Naive B cell (primary cell): ENCODE data around the gene CFAP100. TPM values are rescaled to one million over a fixed set of nuclear protein-coding genes. Genes with fewer than 3 reads are reported as not detected.
A peak's percentile ranks its signal among the peaks of the same experiment; 100 is the strongest.

Experiments
- ATAC-seq, 2 donors: fragments of 150-1000 bp; cut with Tn5 transposase; 2 replicates each; pipeline ENCODE4 v1.10.0; 2021; ENCODE audit warnings: low read depth in 2 of 2, mild to moderate bottlenecking in 2 of 2, moderate library complexity in 2 of 2
- DNase-seq: peaks from one replicate; pipeline ENCODE4 v3.0.0; 2022
- H3K27ac Mint-ChIP-seq, 6 donors: one replicate each; pipeline ENCODE4 v1.8.0; 2020 to 2022; ENCODE audit warnings: mild to moderate bottlenecking in 6 of 6, mixed read lengths in 6 of 6, moderate library complexity in 5 of 6, inconsistent platforms in 2 of 6
- H3K27me3 Mint-ChIP-seq, 3 donors: one replicate each; pipeline ENCODE4 v1.8.0; 2021 to 2022; ENCODE audit warnings: mixed read lengths in 3 of 3, mild to moderate bottlenecking in 1 of 3
- H3K36me3 Mint-ChIP-seq, 2 donors: one replicate each; pipeline ENCODE4 v1.8.0; 2020 to 2022; ENCODE audit warnings: mixed read lengths in 2 of 2, inconsistent platforms in 1 of 2, mild to moderate bottlenecking in 1 of 2
- H3K4me1 Mint-ChIP-seq, 3 donors: one replicate each; pipeline ENCODE4 v1.8.0; 2020 to 2022; ENCODE audit warnings: mixed read lengths in 3 of 3, inconsistent platforms in 1 of 3, mild to moderate bottlenecking in 1 of 3, moderate library complexity in 1 of 3
- H3K4me3 Mint-ChIP-seq, 8 donors: one replicate each; pipeline ENCODE4 v1.8.0; 2020 to 2022; ENCODE audit warnings: mild to moderate bottlenecking in 8 of 8, mixed read lengths in 8 of 8, moderate library complexity in 8 of 8, inconsistent platforms in 2 of 8
- H3K9me3 Mint-ChIP-seq, 7 donors: one replicate each; pipeline ENCODE4 v1.8.0; 2020 to 2022; ENCODE audit warnings: mixed read lengths in 7 of 7, mild to moderate bottlenecking in 5 of 7, inconsistent platforms in 2 of 7, moderate library complexity in 1 of 7
- polyA plus RNA-seq, 6 donors: library from polyadenylated mRNA; unstranded; fragments of 300-500 nt; fragmentation: Illumina TruSeq; gene quantifications; one replicate each; pipeline ENCODE4 v1.2.3, GENCODE V29; 2021; ENCODE audit warnings: low read depth in 6 of 6

The CFAP100 gene
- polyA plus RNA-seq, 6 donors from 2014 or later: not detected

DNA sequence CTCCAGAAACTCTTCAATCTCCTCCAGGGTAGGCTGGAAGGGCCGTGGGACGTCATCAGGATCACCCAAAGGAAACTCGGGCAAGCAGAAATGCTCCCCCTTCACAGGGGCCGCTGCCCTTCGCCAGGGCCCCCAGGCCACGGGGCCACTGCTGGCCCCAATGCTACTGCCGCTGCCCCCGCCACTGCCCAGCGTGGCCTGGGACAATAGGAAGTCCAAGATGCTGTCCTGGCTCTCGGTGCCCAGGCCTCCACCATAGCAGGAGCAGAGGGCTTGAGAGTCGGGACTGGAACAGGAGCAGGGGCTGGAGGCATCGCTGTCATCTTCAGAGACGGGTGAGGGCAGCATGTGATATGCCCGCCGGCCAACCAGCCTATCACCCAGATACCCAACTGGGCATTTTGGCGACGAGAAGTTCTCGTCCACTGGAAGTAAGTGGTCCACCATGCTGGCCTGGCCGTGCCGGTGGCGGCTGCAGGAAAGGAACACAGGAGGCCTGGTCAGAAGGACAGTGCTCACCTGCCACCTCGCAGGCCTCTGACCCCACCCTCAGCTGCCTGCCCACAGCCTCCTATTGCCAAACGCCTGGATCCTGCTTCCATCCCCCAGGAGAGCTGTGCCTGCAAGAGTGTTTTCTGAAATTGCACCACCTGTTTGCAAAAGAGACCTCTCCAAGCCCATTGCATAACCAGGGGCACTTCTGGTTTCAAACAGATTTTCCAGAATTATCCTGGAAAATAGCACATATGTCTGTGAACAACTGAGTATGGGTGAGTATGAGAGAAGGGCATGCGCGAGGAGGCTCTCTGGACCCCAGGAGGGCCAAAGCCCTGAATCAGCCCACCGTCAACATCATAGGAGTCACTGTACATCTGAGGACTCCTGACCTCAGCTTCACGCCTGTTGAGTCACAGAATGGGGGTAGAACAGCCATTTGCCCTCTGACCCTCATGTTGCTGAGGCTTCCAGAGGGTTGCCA, 41.9 kb upstream of the CFAP100 start:
- ATAC-seq (no peak), DNase-seq (no peak)
- Mint-ChIP-seq H3K9me3 (no peaks in the 10 kb centered on the region), H3K4me1 (peaks cover 9 to 15% (median 14%) of the 10 kb centered on the region in 3 donors), H3K4me3 (no peak overlapping the region), H3K27me3 (peaks cover 13 to 31% (median 18%) of the 10 kb centered on the region in 3 donors), H3K27ac (peak overlapping the region in 1 of 6 donors; percentile 56), H3K36me3 (no peaks in the 10 kb centered on the region)

DNA sequence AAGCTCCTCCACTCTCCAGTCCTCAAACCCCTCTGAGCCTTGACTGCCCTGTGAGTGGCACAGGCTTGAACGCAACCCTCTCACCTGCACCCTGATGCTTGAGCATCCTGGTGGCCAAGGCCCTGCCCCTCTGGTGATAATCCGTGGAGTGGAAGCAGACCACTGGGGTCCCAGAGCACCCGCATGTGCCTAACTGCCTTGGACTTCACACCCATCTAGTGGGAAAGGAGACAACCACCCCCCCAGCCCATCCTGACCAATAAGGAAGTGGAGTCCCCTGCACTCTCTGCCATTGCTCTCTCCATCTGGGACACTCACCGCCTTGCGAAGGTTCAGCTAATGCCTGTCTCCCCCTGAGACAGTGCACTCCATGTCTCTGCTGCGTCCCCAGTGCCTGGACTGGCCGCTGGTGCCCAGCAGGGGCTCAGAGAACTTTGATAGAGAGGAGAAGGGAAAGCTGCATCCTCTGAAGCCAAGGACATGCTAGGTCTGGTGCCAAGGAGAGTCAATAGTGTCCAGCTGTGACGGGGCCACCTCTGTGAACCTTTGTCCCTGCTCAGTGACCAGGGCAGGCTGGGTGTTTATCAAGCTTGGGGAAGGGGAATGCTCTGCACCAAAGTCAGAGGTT, 40.9 kb upstream of the CFAP100 start:
- ATAC-seq: no peak
- no peaks in the 10 kb centered on the region for H3K9me3 Mint-ChIP-seq
- H3K27me3 Mint-ChIP-seq: peaks cover 17 to 41% (median 25%) of the 10 kb centered on the region in 3 donors
- peak overlapping the region in 2 of 6 donors; percentile 20 to 29 for H3K27ac Mint-ChIP-seq
- H3K4me1 Mint-ChIP-seq: peaks cover 14 to 20% (median 19%) of the 10 kb centered on the region in 3 donors
- DNase-seq: no peak
- H3K36me3 Mint-ChIP-seq: no peaks in the 10 kb centered on the region
- H3K4me3 Mint-ChIP-seq: peak overlapping the region in 1 of 8 donors; percentile 38

DNA sequence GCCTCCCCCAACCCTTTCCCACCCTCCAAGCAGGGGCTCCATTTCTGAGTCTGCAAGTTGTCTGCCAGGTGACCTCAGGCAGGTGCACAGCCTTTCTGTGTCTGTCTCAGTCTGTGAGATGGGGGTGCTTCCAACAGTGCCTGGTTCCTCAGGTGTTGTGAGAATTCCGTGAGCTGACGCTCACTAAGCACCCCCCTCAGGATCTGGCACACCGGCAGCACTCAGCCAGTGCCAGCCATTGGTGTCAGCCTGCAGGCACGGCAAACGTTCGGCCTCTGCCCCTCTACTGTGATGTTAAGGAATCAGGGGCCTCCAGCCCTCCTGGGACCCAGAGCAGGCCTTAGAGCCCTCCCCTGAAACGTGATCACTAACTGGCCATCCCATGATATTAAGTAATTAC, 39.9 kb upstream of the CFAP100 start:
- peaks cover 24 to 49% (median 34%) of the 10 kb centered on the region in 3 donors for H3K27me3 Mint-ChIP-seq
- no peaks in the 10 kb centered on the region for H3K9me3 Mint-ChIP-seq
- no peaks in the 10 kb centered on the region for H3K36me3 Mint-ChIP-seq
- H3K27ac Mint-ChIP-seq: no peak overlapping the region
- DNase-seq: no peak
- H3K4me3 Mint-ChIP-seq: peak overlapping the region in 4 of 8 donors; percentile 9 to 96 (median 68)
- ATAC-seq: no peak
- H3K4me1 Mint-ChIP-seq: peaks cover 14 to 22% (median 19%) of the 10 kb centered on the region in 3 donors

- Mint-ChIP-seq H3K4me3 (peak overlapping the region; percentile 48 to 96 (median 90)), H3K9me3 (no peaks in the 10 kb centered on the region), H3K27ac (peak overlapping the region in 1 of 6 donors; percentile 75), H3K4me1 (peaks cover 14 to 22% (median 19%) of the 10 kb centered on the region in 3 donors), H3K27me3 (peaks cover 28 to 54% (median 39%) of the 10 kb centered on the region in 3 donors), H3K36me3 (no peaks in the 10 kb centered on the region)
- DNase-seq (no peak), ATAC-seq (no peak)
Measured at GRCh38 chr3:126355251-126355650, 39.5 kb upstream of the CFAP100 start.

- Mint-ChIP-seq H3K27me3 (peaks cover 30 to 58% (median 45%) of the 10 kb centered on the region in 3 donors), H3K36me3 (no peaks in the 10 kb centered on the region), H3K9me3 (no peaks in the 10 kb centered on the region), H3K4me3 (peak overlapping the region; percentile 88 to 96 (median 94)), H3K27ac (peak overlapping the region in 2 of 6 donors; percentile 69 to 75), H3K4me1 (peaks cover 14 to 22% (median 19%) of the 10 kb centered on the region in 3 donors)
- ATAC-seq: no peak
- DNase-seq: peak; percentile 13
Measured at GRCh38 chr3:126355777-126356372, 38.8 kb upstream of the CFAP100 start.

GRCh38 chr3:126356373-126357264, 38.1 kb upstream of the CFAP100 start:
- no peaks in the 10 kb centered on the region for H3K36me3 Mint-ChIP-seq
- peak overlapping the region; percentile 16 to 95 (median 82) for H3K27ac Mint-ChIP-seq
- H3K27me3 Mint-ChIP-seq: peaks cover 33 to 65% (median 53%) of the 10 kb centered on the region in 3 donors
- DNase-seq (peak; percentile 23), ATAC-seq (peak in 1 of 2 donors; percentile 21)
- peak overlapping the region; percentile 88 to 96 (median 94) for H3K4me3 Mint-ChIP-seq
- peaks cover 14 to 22% (median 19%) of the 10 kb centered on the region in 3 donors for H3K4me1 Mint-ChIP-seq
- no peaks in the 10 kb centered on the region for H3K9me3 Mint-ChIP-seq

GRCh38 chr3:126357295-126358037, 37.2 kb upstream of the CFAP100 start, which contains the start of gene KLF15:
TSS of gene KLF15 (minus strand) at chr3:126357408. CDS start at chr3:126352922, 4,486 bp downstream.
- Mint-ChIP-seq H3K4me3 (peak within 1 kb of the TSS; percentile 88 to 96 (median 94)), H3K36me3 (no peaks in the 10 kb centered on the region), H3K9me3 (no peaks in the 10 kb centered on the region), H3K27ac (peak within 1 kb of the TSS; percentile 16 to 95 (median 82)), H3K4me1 (peaks cover 14 to 22% (median 19%) of the 10 kb centered on the region in 3 donors), H3K27me3 (peaks cover 38 to 70% (median 58%) of the 10 kb centered on the region in 3 donors)
- DNase-seq: peak; percentile 69
- peak; percentile 89 to 90 for ATAC-seq

- ATAC-seq: no peak
- DNase-seq: no peak
- H3K27me3 Mint-ChIP-seq: peaks cover 40 to 77% (median 60%) of the 10 kb centered on the region in 3 donors
- peak overlapping the region in 3 of 6 donors; percentile 14 to 42 (median 41) for H3K27ac Mint-ChIP-seq
- H3K4me1 Mint-ChIP-seq: peaks cover 14 to 22% (median 21%) of the 10 kb centered on the region in 3 donors
- no peaks in the 10 kb centered on the region for H3K36me3 Mint-ChIP-seq
- H3K4me3 Mint-ChIP-seq: peak overlapping the region; percentile 87 to 93 (median 90)
- H3K9me3 Mint-ChIP-seq: no peaks in the 10 kb centered on the region
Measured at GRCh38 chr3:126358038-126358815, 36.5 kb upstream of the CFAP100 start.

- no peaks in the 10 kb centered on the region for H3K36me3 Mint-ChIP-seq
- peak overlapping the region in 6 of 8 donors; percentile 57 to 93 (median 88) for H3K4me3 Mint-ChIP-seq
- H3K27ac Mint-ChIP-seq: peak overlapping the region in 1 of 6 donors; percentile 68
- ATAC-seq (no peak), DNase-seq (no peak)
- peaks cover 14 to 23% (median 22%) of the 10 kb centered on the region in 3 donors for H3K4me1 Mint-ChIP-seq
- H3K27me3 Mint-ChIP-seq: peaks cover 40 to 76% (median 64%) of the 10 kb centered on the region in 3 donors
- no peaks in the 10 kb centered on the region for H3K9me3 Mint-ChIP-seq
Measured at GRCh38 chr3:126358816-126359181, 35.9 kb upstream of the CFAP100 start.

DNA sequence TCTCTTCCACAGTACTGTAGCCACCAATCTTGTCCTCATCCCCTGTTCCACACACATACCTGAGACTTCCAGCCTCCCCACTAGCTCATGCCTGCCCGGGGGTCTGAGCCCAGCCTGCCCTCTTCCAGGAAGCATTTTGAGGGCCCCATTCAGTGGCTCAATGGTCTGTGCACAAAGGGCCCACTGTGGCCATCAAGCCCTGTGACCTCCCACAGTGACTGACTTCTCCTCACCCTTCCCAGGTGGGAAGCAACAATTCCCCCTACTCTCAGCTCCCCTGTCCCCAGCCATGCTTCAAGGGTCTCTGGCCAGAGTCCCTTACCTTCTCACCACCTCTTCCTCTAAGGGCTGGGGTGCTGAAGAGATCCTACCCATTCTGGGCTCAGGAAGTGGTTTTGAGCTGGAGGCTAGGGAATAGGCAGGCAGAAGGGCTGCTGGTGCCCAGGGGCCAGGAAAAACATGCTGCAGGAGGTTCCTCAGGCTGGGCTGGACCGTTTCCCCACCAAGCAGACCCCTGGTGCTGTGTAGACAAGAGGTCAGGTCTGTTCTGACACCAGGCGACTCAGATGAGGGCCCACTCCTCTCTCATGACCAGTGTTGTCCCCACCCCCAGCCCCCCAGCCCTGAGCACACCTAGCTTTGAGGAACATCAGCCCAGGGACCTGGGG, 34.5 kb upstream of the CFAP100 start:
- no peak for DNase-seq
- peak overlapping the region in 1 of 8 donors; percentile 89 for H3K4me3 Mint-ChIP-seq
- H3K27ac Mint-ChIP-seq: no peak overlapping the region
- peaks cover 14 to 22% (median 20%) of the 10 kb centered on the region in 3 donors for H3K4me1 Mint-ChIP-seq
- no peak for ATAC-seq
- H3K27me3 Mint-ChIP-seq: peaks cover 40 to 77% (median 74%) of the 10 kb centered on the region in 3 donors
- H3K36me3 Mint-ChIP-seq: no peaks in the 10 kb centered on the region
- H3K9me3 Mint-ChIP-seq: no peaks in the 10 kb centered on the region

GRCh38 chr3:126360714-126361060, 34.0 kb upstream of the CFAP100 start:
- H3K4me3 Mint-ChIP-seq: no peak overlapping the region
- ATAC-seq (no peak), DNase-seq (no peak)
- H3K4me1 Mint-ChIP-seq: peaks cover 14 to 17% (median 15%) of the 10 kb centered on the region in 3 donors
- H3K27ac Mint-ChIP-seq: no peak overlapping the region
- H3K9me3 Mint-ChIP-seq: no peaks in the 10 kb centered on the region
- H3K36me3 Mint-ChIP-seq: no peaks in the 10 kb centered on the region
- peaks cover 35 to 75% (median 72%) of the 10 kb centered on the region in 3 donors for H3K27me3 Mint-ChIP-seq
